WI38 (cell line): ENCODE results near the gene QRSL1.
"Not testable (repeated sequence)": the region's sequence is repeated elsewhere in the genome, so short reads cannot be mapped to it uniquely, and the experiment has no call there.

Experiments used
- H3K4me3 ChIP-seq: 2 replicates; pipeline ENCODE4 v1.5.1; 2011; ENCODE audit warnings: low read depth, mild to moderate bottlenecking, control low read depth, low read length
- CTCF ChIP-seq: IDR thresholded peaks from 2 replicates; pipeline ENCODE4 v1.5.1; 2012; ENCODE audit warnings: low read depth, mild to moderate bottlenecking, control low read depth, low read length

The QRSL1 gene, protein sequence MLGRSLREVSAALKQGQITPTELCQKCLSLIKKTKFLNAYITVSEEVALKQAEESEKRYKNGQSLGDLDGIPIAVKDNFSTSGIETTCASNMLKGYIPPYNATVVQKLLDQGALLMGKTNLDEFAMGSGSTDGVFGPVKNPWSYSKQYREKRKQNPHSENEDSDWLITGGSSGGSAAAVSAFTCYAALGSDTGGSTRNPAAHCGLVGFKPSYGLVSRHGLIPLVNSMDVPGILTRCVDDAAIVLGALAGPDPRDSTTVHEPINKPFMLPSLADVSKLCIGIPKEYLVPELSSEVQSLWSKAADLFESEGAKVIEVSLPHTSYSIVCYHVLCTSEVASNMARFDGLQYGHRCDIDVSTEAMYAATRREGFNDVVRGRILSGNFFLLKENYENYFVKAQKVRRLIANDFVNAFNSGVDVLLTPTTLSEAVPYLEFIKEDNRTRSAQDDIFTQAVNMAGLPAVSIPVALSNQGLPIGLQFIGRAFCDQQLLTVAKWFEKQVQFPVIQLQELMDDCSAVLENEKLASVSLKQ

GRCh38 chr6:106629103-106629858, at the start of gene QRSL1, which contains the start of gene RTN4IP1:
Gene QRSL1 (plus strand): TSS chr6:106629578. CDS start chr6:106629682, 104 bp downstream.
Gene RTN4IP1 (minus strand): TSS chr6:106629498. CDS start chr6:106629021, 477 bp downstream.
- H3K4me3 ChIP-seq, result peak within 1 kb of the TSS; percentile 89
- TF ChIP-seq CTCF, result no peak

DNA sequence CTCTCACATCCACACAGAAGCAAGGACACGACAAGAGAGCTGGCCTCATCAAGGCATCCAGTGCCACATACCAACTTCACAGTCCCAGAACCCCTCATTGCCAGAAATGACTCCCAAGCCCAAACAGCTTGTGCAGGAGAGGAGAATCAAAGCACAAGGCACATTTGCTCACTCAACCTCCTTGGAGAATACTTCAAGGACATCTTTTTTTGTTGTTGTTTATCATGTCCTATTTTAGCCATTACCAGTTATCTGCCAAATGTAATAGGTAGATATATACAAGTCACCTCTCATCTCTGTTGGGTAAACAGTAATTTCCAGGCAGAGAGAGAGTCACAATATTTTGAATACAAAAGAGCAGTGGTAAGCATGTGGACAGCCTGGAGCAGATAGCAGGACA, 47.9 kb upstream of the QRSL1 start:
- no peak overlapping the region for H3K4me3 ChIP-seq
- no peak for TF ChIP-seq CTCF

DNA sequence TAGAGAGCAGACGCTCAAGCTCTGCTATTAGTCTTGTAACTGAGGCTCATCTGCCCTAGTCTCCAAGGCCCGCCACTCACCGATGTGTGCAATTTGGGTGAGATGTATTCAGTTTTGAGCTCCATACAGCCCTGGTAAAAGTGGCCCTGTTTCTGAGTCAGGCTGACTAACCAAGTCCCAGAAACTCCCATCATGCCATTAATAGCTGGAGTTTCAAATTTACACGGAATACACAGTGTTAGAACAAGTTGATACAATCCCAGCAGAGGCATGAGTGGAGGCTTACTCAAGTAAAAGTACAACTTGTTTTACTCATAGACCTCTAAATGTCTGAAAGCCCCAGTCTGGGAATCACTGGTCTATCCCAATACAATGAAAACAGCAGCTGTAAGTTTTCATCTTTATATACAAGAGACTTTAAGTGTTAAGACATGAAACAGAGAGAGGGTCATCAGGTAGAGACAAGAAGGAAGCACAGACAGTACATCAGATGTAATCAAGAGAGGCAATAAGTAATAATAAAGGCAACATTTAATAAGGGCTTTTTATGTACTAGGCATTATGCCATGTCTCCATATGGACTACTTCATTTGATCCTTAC, 42.5 kb upstream of the QRSL1 start:
- H3K4me3 ChIP-seq, result no peak overlapping the region
- no peak for TF ChIP-seq CTCF

DNA sequence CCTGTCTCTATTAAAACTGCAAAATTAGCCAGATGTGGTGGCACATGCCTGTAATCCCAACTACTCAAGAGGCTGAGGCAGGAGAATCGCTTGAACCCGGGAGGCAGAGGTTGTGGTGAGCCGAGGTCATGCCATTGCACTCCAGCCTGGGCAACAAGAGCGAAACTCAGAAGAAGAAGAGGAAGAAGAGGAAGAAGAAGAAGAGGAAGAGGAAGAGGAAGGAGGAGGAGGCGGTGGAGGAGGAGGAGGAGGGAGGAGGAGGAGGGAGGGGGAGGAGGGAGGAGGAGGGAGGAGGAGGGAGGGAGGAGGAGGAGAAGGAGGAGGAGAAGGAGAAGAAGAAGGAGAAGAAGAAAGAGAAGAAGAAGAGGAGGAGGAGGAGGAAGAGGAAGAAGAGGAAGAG, 40.4 kb upstream of the QRSL1 start:
- not testable (repeated sequence) for H3K4me3 ChIP-seq

DNA sequence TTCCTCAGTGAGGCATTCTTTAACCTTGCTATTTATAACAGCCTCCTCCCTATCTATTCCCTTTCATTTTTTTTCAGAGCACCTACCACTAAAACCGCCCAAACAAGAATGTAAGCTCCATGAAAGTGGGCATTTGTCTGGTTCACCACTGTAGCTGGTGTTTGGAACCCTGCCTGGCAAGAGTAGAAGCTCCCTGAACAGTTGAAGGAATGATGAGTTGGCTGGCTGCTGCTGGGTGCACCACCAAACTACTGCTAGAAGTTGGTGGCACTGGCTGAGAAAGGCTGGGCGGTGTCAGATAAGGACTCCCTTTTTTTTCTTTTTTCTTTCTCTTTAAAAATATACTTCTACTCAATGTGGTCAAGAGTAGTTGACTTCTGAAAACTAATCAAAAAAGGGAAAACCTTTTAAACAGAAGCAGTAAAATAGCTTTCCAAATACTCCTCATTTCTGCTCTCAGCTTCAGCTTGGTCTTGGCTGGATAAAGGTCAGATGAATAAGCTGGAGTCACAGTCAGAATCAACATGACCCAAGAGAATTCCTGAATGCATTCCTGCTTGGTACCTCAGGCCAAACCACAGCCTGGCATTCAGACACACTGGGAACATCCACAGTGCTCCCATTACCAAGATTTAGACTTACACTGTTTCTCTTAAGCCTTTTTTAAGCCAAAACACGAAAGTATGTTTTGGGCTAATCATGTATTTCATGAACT, 38.1 kb upstream of the QRSL1 start:
- H3K4me3 ChIP-seq, result no peak overlapping the region
- TF ChIP-seq CTCF, result no peak

DNA sequence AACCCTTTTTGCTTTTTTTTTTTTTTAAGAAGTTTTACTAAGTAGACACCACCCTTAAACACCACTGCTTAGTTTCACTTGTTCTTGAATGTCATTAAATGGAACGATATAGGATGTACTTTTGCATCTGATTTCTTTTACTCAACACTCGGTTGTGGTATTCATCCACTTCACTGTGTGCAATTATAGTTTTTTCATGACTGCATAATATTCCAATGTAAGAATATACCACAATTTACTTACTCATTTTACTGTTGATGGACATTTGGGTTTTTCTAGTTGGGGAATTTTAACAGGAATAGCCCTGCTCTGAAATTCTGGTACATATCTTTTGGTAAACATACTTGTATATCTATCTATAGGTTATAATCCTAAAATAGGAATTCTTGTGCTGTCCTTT, 29.9 kb upstream of the QRSL1 start:
- no peak overlapping the region for H3K4me3 ChIP-seq
- TF ChIP-seq CTCF, result no peak

GRCh38 chr6:106600329-106600728, 29.0 kb upstream of the QRSL1 start:
- no peak for TF ChIP-seq CTCF

More at GRCh38 chr6:106600329-106600728, 29.0 kb upstream of the QRSL1 start:
- no peak overlapping the region for H3K4me3 ChIP-seq
